SIG-M5 (cell line): ENCODE data around the gene LCP2.
A peak's percentile ranks its signal among the peaks of the same experiment; 100 is the strongest.

ENCODE experiments used
- DNase-seq: peaks from one replicate; lab custom pipeline; 2025; lab: John Stamatoyannopoulos, UW

LCP2 gene

GRCh38 chr5:170315154-170315553 lies 17.6 kb upstream of the LCP2 start:
- no peak for DNase-seq

DNA sequence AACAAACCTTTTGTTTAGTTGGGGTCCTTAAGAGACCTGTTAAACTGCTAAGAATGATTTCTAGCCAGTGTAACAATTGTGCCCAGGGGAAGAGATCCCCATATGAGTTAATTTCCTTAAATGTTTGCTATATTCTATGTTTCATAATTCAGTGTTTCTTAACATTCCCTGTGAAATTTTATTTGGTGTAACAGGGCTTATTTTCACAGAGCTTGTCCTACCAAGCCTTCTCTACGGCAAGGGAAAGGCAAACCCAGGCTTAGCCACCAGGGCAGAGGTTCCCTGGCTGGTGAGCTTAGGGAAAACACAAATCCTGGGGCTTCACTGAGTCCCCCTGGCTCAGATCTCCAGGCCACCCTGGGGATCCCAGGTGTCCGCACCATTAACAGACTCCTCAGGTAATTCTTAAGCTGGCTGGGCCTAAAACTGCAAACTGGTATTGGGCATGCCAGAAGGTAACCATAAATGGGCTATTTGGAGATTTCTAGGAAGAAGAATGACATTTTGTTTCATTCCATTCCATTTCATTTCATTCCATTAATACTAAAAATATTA lies 17.0 kb upstream of the LCP2 start:
- DNase-seq: no peak

- DNase-seq: no peak
Observed at GRCh38 chr5:170313816-170314215, 16.2 kb upstream of the LCP2 start.

DNA sequence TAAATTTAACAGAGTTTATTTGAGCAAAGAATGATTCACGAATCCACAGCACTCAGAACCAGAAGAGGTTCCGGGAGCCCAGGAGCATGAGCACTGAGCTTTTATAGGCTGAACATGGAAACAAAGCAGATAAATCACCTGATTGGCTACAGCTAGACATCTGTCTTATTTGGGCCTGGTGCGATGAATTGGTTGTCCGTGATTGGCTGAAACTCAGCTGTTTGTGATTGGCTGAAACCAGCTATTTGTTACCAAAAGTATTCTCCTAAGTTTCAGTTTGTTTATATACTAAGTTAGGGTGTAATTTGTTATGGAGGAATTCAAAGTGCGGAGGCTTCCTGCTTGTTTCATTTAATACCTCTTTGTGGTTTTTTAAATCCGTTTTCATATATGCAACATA lies 15.8 kb upstream of the LCP2 start:
- no peak for DNase-seq

- DNase-seq: peak; percentile 61
Observed at GRCh38 chr5:170312666-170313065, 15.1 kb upstream of the LCP2 start.

GRCh38 chr5:170312301-170312595 lies 14.7 kb upstream of the LCP2 start:
- DNase-seq: no peak

GRCh38 chr5:170311511-170312300 lies 14.1 kb upstream of the LCP2 start:
- DNase-seq: no peak

DNA sequence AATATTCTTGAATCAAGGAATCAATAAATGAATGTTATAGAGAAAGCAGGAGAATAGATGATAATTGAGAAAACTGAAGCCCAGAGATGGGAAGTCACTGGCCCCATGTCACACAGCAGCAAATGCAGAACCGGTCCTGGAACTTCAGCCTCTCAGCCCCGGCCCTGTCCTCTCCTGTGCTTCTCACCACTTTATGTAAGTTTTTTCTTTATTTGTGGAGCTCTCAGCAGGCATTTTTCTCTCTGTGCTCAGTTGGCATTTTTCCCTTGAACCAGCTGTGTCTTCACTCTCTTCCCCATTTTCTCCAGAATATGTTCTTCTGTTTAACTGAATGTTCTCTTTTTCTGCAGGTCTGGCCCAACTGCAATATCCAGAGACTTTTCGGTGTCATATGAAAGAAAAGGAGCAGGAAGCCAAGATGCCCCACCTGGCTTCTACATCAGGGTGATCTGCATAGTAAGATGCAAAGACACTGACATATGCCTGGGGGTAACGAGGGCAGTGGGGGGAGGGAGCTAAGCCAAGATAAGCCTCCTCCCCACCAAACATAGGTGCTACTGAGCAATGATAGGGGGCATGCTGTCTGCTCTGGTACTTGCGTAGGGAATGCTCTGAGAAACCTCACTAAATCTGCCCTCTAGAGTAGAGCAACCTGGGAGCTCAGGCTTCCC lies 12.8 kb upstream of the LCP2 start:
- DNase-seq: no peak

GRCh38 chr5:170308686-170309085 lies 11.1 kb upstream of the LCP2 start:
- DNase-seq: no peak

DNA sequence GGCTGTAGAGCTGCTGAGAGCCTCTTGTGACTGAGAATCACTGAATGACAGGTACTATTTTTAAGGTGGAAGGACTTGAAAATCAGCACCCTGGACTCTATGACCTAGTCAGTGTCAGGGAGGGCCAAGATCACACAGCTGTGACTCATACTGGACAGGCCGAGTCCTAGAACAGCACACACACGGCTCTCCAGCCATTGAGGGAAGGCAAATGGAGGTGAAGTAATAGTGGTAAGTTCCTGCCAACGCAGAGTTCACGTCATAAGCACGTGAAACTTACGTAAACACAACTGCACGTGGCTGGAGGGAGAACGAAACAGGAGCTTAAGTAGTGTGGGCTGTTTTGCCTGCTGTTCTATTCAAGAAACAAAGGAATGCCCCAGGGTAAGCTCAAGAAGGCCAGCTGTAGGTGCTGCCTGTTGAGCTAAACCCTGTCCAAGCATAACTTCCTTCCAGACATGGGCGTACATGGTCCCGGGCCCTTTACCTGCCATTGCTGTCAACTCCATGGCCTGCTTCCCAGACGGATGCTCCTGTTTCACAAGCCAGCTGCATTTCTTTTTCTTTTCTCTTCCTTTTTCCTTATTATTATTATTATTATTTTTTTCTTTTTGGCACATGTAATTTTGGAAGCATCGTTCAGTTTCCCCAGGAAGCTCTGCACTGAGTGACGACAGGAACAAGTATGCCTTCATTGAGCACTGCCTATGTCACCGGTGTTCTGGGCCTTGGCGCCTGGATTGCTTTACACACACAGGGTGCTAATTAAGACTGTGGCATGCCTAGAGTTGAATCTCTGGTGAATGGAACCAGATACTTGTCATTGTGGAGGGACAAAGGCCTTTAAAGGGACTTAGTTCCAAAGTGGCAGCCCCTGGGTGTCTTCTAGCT lies 10.2 kb upstream of the LCP2 start:
- peak; percentile 47 for DNase-seq

- no peak for DNase-seq
Observed at GRCh38 chr5:170306381-170306831, 8.8 kb upstream of the LCP2 start.

- no peak for DNase-seq
Observed at GRCh38 chr5:170305646-170306025, 8.1 kb upstream of the LCP2 start.

- no peak for DNase-seq
Observed at GRCh38 chr5:170305016-170305645, 7.6 kb upstream of the LCP2 start.

DNA sequence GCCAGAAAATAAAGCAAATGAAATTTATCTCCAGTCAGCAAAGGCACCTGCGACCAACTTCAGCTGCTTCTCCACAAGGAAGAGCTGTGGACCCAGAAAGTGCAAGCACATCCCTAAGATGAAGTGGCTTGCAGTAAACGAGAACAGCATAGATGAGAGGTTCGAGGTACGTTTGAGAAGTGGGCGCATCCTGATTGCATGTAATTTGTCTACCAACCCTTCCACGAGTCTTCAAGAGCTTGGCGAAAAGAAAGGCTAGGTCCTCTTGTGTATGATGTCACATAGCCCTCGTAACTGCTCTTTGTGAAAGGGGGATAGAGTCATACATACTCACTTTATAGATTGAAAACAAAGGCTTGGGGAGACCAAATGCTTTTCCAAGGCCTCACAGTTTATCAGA lies 6.0 kb upstream of the LCP2 start:
- no peak for DNase-seq

GRCh38 chr5:170302653-170303501 lies 5.3 kb upstream of the LCP2 start:
- DNase-seq: peak; percentile 91

GRCh38 chr5:170301981-170302652 lies 4.5 kb upstream of the LCP2 start:
- no peak for DNase-seq

GRCh38 chr5:170301149-170301548 lies 3.6 kb upstream of the LCP2 start:
- no peak for DNase-seq

GRCh38 chr5:170300361-170301013 lies 2.9 kb upstream of the LCP2 start:
- no peak for DNase-seq

DNA sequence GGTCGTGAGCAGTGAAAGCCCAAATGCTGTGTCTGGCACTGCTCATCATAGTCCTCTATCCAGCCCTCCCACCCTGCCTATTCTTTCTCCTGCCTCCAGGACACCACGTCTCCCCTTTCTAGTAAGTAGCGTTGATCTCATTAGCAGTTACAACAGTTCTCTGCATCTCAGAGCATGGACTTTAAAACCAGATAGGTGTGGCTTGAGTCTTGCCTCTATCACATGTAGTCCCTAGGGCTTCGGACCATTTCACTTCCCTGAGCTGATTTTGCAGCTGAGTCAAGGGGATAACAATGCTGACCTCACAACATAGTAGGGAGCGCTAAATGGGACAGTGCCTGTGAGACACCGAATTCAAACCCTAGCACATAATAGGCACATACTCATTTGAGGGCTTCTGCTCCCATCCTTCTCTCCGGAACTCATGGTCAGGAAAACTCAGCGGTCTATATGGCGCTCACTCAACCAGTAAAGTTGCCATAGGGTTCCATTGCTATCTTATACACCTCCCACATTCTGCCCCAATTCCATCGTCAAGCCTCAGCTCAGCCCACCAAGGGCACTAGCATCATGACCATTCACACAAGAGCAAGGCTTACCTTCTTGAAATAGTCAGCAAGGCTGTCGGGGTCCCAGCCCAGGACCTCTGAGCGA lies 515 bp downstream of the LCP2 start:
- no peak for DNase-seq
